Smooth muscle cell (in vitro differentiated cells): ENCODE data around the gene DERL2. TPM values are rescaled to one million over a fixed set of nuclear protein-coding genes. Genes with fewer than 3 reads are reported as not detected.

Source experiments
- DNase-seq: peaks from one replicate; lab custom pipeline; 2025; ENCODE audit not compliant: unreplicated experiment; lab: John Stamatoyannopoulos, UW
- H2AFZ ChIP-seq: fragments of 200-600 bp; sonication (generic); 2 replicates; pipeline ENCODE4 v1.6.0; 2016; ENCODE audit warnings: antibody characterized with exemption, low read depth, mild to moderate bottlenecking
- H3F3A ChIP-seq: fragments of 200-600 bp; sonication (generic); 2 replicates; pipeline ENCODE4 v1.6.0; 2017; ENCODE audit warnings: antibody characterized with exemption, low read depth
- H3K27ac ChIP-seq: fragments of 200-600 bp; sonication (generic); 2 replicates; pipeline ENCODE4 v1.5.1; 2016; ENCODE audit warnings: low read depth, mild to moderate bottlenecking
- H3K27me3 ChIP-seq: fragments of 200-600 bp; sonication (generic); 2 replicates; pipeline ENCODE4 v1.6.1; 2016; ENCODE audit warnings: low read depth, mild to moderate bottlenecking
- H3K36me3 ChIP-seq: fragments of 200-600 bp; sonication (generic); 2 replicates; pipeline ENCODE4 v1.5.1; 2016; ENCODE audit warnings: low read depth
- H3K4me1 ChIP-seq: fragments of 200-600 bp; sonication (generic); 2 replicates; pipeline ENCODE4 v1.5.1; 2016; ENCODE audit warnings: low read depth
- H3K4me2 ChIP-seq: fragments of 200-600 bp; sonication (generic); 2 replicates; pipeline ENCODE4 v1.6.0; 2016; ENCODE audit warnings: mild to moderate bottlenecking
- H3K4me3 ChIP-seq: fragments of 200-600 bp; sonication (generic); 2 replicates; pipeline ENCODE4 v1.5.1; 2016; ENCODE audit warnings: mild to moderate bottlenecking
- H3K79me2 ChIP-seq: fragments of 200-600 bp; sonication (generic); 2 replicates; pipeline ENCODE4 v1.6.0; 2016; ENCODE audit warnings: low read depth, mild to moderate bottlenecking
- H3K9ac ChIP-seq: fragments of 200-600 bp; sonication (generic); 2 replicates; pipeline ENCODE4 v1.6.0; 2016; ENCODE audit warnings: low read depth
- H3K9me3 ChIP-seq: fragments of 200-600 bp; sonication (generic); replicated peaks from 2 replicates; pipeline ENCODE4 v1.5.1; 2016; ENCODE audit warnings: low read depth
- H4K20me1 ChIP-seq: fragments of 200-600 bp; sonication (generic); 2 replicates; pipeline ENCODE4 v1.6.0; 2016; ENCODE audit warnings: low read depth
- CTCF ChIP-seq: fragments of 200-600 bp; sonication (generic); IDR thresholded peaks from 2 replicates; pipeline ENCODE4 v1.5.1; 2017; ENCODE audit warnings: borderline replicate concordance, mild to moderate bottlenecking, antibody characterized with exemption; ENCODE audit not compliant: insufficient read depth, poor library complexity, severe bottlenecking
- WGBS: methylation state at CpG from one replicate; pipeline ENCODE4 v1.1.7; 2016; ENCODE audit warnings: low lambda C conversion rate; 5-methylcytosine and 5-hydroxymethylcytosine counted together
- polyA plus RNA-seq: library from polyadenylated mRNA; unstranded; fragments of >200 nt; fragmentation: Nextera tagmentation; extraction: Ambion mirVana; gene quantifications from 2 replicates; pipeline ENCODE4 v1.2.1, GENCODE V29; 2016
- total RNA-seq: library from RNA; depleted of rRNA; stranded (reverse); fragments of >200 nt; gene quantifications from 2 replicates; pipeline ENCODE4 v1.2.3, GENCODE V29; 2014

DERL2 gene
- total and polyA plus RNA-seq, 2 experiments from 2014 or later: 81.3 to 152 TPM

GRCh38 chr17:5500247-5500588 lies 14.2 kb upstream of the DERL2 start:
- DNase-seq: no peak
- H3K9me3 ChIP-seq: no peaks in the 10 kb centered on the region
- peak overlapping the region; percentile 76 for H3K27ac ChIP-seq
- H3K9ac ChIP-seq: peak overlapping the region; percentile 71
- H3K4me1 ChIP-seq: peaks cover 8% of the 10 kb centered on the region
- no peaks in the 10 kb centered on the region for H3K36me3 ChIP-seq
- H3K4me3 ChIP-seq: peak overlapping the region; percentile 76
- WGBS: 2% methylated on average over 18 of the region's 18 CpGs
- TF ChIP-seq CTCF: no peak
- H4K20me1 ChIP-seq: no peaks in the 10 kb centered on the region
- peaks cover 4% of the 10 kb centered on the region for H3F3A ChIP-seq
- no peaks in the 10 kb centered on the region for H3K79me2 ChIP-seq
- no peaks in the 10 kb centered on the region for H3K27me3 ChIP-seq
- peak overlapping the region; percentile 96 for H3K4me2 ChIP-seq
- H2AFZ ChIP-seq: peak overlapping the region; percentile 88

- no peaks in the 10 kb centered on the region for H3K27me3 ChIP-seq
- peak overlapping the region; percentile 96 for H3K4me2 ChIP-seq
- H3K9ac ChIP-seq: no peak overlapping the region
- no peaks in the 10 kb centered on the region for H3K36me3 ChIP-seq
- H3K79me2 ChIP-seq: no peaks in the 10 kb centered on the region
- H3K27ac ChIP-seq: no peak overlapping the region
- H3F3A ChIP-seq: peaks cover 4% of the 10 kb centered on the region
- no peaks in the 10 kb centered on the region for H3K9me3 ChIP-seq
- no peak for DNase-seq
- H3K4me1 ChIP-seq: peaks cover 8% of the 10 kb centered on the region
- no peaks in the 10 kb centered on the region for H4K20me1 ChIP-seq
- H3K4me3 ChIP-seq: peak overlapping the region; percentile 76
- H2AFZ ChIP-seq: peak overlapping the region; percentile 88
- TF ChIP-seq CTCF: no peak
- 13% methylated on average over 44 of the region's 44 CpGs for WGBS
Observed at GRCh38 chr17:5499476-5500231, 13.7 kb upstream of the DERL2 start.

- H3K79me2 ChIP-seq: peaks cover 9% of the 10 kb centered on the region
- H3K36me3 ChIP-seq: peaks cover 3% of the 10 kb centered on the region
- DNase-seq: no peak
- TF ChIP-seq CTCF: no peak
- H2AFZ ChIP-seq: no peak overlapping the region
- H3K4me1 ChIP-seq: peaks cover under 1% of the 10 kb centered on the region
- H3K27ac ChIP-seq: no peak overlapping the region
- H3K27me3 ChIP-seq: no peaks in the 10 kb centered on the region
- no peaks in the 10 kb centered on the region for H4K20me1 ChIP-seq
- WGBS: 91% methylated on average over 2 of the region's 2 CpGs
- no peak overlapping the region for H3K4me2 ChIP-seq
- no peaks in the 10 kb centered on the region for H3K9me3 ChIP-seq
- peaks cover 6% of the 10 kb centered on the region for H3F3A ChIP-seq
- no peak overlapping the region for H3K9ac ChIP-seq
- no peak overlapping the region for H3K4me3 ChIP-seq
Observed at GRCh38 chr17:5492970-5493369, 7.0 kb upstream of the DERL2 start.

- WGBS: 97% methylated on average over 8 of the region's 8 CpGs
- H3K79me2 ChIP-seq: peaks cover 40% of the 10 kb centered on the region
Observed at GRCh38 chr17:5488752-5489151, 2.8 kb upstream of the DERL2 start.

More at GRCh38 chr17:5488752-5489151, 2.8 kb upstream of the DERL2 start:
- Histone ChIP-seq H3K4me3 (no peak overlapping the region), H3K4me1 (peaks cover 18% of the 10 kb centered on the region), H4K20me1 (no peaks in the 10 kb centered on the region), H3K27me3 (no peaks in the 10 kb centered on the region), H2AFZ (no peak overlapping the region), H3K36me3 (peaks cover 3% of the 10 kb centered on the region), H3F3A (peaks cover 12% of the 10 kb centered on the region), H3K9me3 (no peaks in the 10 kb centered on the region), H3K4me2 (no peak overlapping the region), H3K9ac (no peak overlapping the region), H3K27ac (no peak overlapping the region)
- TF ChIP-seq CTCF: no peak
- DNase-seq: no peak
